ENCODE data around the gene C9orf50. TPM values are rescaled to one million over a fixed set of nuclear protein-coding genes. Genes with fewer than 3 reads are reported as not detected.

C9orf50 gene
- total RNA-seq, 1 donor from 2014 or later: 0.56 TPM

DNA sequence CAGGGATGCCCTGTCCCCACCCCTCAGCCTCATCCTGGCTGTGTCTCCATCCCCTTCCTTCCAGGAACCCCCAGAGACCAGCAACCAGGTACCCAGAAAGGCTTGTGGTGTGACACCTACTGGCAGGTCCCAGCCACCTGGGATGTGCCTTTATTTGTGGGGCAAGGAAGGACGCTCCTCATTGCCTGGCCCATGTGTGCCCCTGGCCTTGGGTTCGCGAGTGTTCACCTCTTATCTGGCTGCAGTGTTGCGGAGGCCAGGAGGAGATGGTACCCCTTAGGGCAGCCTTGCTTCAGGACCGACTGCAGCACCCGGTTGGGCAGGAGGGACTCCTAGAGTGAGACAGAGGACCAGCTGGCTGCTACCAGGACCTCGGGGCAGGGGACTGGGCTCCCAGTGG is 8.8 kb downstream of the C9orf50 start:
- Mint-ChIP-seq H3K36me3 (ENCODE audit: unreplicated experiment) (no peaks in the 10 kb centered on the region), H3K27ac (ENCODE audit: unreplicated experiment) (no peak overlapping the region), H3K27me3 (ENCODE audit: unreplicated experiment) (peaks cover 18% of the 10 kb centered on the region), H3K9me3 (ENCODE audit: unreplicated experiment) (peaks cover 7% of the 10 kb centered on the region), H3K4me3 (ENCODE audit: unreplicated experiment) (no peak overlapping the region), H3K4me1 (ENCODE audit: low read depth, unreplicated experiment) (peaks cover 15% of the 10 kb centered on the region)
- DNase-seq: no peak
- TF ChIP-seq, protein P1, sequence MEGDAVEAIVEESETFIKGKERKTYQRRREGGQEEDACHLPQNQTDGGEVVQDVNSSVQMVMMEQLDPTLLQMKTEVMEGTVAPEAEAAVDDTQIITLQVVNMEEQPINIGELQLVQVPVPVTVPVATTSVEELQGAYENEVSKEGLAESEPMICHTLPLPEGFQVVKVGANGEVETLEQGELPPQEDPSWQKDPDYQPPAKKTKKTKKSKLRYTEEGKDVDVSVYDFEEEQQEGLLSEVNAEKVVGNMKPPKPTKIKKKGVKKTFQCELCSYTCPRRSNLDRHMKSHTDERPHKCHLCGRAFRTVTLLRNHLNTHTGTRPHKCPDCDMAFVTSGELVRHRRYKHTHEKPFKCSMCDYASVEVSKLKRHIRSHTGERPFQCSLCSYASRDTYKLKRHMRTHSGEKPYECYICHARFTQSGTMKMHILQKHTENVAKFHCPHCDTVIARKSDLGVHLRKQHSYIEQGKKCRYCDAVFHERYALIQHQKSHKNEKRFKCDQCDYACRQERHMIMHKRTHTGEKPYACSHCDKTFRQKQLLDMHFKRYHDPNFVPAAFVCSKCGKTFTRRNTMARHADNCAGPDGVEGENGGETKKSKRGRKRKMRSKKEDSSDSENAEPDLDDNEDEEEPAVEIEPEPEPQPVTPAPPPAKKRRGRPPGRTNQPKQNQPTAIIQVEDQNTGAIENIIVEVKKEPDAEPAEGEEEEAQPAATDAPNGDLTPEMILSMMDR (IDR thresholded peaks at IDR 0.05; ENCODE audit: partially characterized antibody, unreplicated experiment): no peak

DNA sequence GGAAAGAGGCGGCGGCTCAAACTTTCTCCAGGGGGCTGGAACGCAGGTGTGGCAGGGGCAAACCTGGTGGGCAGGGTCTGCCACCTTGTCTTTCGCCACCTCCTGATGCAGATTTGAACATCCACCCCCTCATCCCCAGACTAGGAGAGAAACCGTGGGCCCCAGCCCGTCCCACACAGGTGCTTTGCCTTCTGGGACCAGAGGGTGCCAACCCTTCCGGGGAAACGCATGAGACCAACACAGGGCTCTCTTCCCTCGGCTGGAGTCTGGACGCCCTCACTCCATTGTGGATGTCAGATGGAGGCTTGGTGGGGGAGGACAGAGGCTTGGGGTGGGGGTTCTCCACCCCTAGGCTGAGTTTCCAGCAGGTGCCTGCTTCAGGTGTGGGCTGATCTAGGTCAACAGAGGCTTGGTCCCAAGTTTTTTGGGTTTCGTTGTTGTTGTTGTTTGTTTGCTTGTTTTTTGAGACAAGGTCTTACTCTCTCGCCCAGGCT is 9.5 kb downstream of the C9orf50 start:
- Mint-ChIP-seq H3K4me1 (ENCODE audit: low read depth, unreplicated experiment) (peaks cover 18% of the 10 kb centered on the region), H3K27ac (ENCODE audit: unreplicated experiment) (no peak overlapping the region), H3K4me3 (ENCODE audit: unreplicated experiment) (no peak overlapping the region), H3K27me3 (ENCODE audit: unreplicated experiment) (peaks cover 22% of the 10 kb centered on the region), H3K36me3 (ENCODE audit: unreplicated experiment) (no peaks in the 10 kb centered on the region), H3K9me3 (ENCODE audit: unreplicated experiment) (peaks cover 8% of the 10 kb centered on the region)
- TF ChIP-seq, protein P1 (IDR thresholded peaks at IDR 0.05; ENCODE audit: partially characterized antibody, unreplicated experiment): no peak
- no peak for DNase-seq

DNA sequence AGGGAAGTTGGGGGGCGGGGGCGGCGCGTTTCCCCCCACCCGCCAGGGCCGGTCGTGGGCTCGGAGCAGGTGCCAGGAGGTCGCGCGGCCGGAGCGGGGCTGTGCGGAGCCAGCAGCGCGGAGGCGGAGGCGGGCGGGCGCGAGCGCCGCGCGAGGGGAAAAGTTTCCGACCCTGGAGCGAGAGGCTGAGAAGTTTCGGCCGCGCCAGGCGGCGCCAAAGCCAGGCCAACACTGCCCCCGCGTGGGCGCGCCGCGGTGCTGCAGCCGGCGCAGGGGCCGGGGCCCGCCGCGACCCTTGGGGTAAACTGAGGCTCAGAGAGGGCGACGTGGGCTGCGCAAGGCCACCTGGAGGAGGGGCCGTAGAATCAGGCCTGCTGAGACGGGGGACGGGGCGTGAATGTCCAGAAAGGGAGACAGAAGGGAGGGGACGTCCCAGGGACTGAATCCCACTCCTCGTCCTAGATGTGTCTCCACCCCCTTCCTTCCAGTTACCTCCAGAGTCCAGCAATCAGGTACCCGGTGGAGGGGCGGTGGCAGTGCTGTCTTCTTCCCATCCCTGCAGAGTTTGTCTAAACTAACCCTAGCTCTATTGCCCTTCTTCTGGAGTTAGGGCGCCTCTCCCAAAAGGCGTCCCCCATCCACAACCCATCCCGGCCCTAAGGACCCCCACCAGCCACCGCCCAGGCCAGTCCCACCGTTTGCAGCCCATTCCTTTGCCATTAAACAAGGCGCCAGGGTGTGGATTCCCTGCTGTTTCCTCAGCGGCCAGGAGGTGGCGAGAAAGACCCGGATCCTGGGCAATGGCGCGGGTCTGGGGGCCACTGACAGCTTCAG is 10.2 kb downstream of the C9orf50 start:
- peak; percentile 90 for DNase-seq
- H3K27ac Mint-ChIP-seq (ENCODE audit: unreplicated experiment): peak overlapping the region; percentile 72
- peaks cover 22% of the 10 kb centered on the region for H3K4me1 Mint-ChIP-seq (ENCODE audit: low read depth, unreplicated experiment)
- TF ChIP-seq, protein P1 (IDR thresholded peaks at IDR 0.05; ENCODE audit: partially characterized antibody, unreplicated experiment): peak; percentile 95
- no peaks in the 10 kb centered on the region for H3K36me3 Mint-ChIP-seq (ENCODE audit: unreplicated experiment)
- peaks cover 20% of the 10 kb centered on the region for H3K27me3 Mint-ChIP-seq (ENCODE audit: unreplicated experiment)
- H3K4me3 Mint-ChIP-seq (ENCODE audit: unreplicated experiment): peak overlapping the region; percentile 73
- peaks cover 10% of the 10 kb centered on the region for H3K9me3 Mint-ChIP-seq (ENCODE audit: unreplicated experiment)

DNA sequence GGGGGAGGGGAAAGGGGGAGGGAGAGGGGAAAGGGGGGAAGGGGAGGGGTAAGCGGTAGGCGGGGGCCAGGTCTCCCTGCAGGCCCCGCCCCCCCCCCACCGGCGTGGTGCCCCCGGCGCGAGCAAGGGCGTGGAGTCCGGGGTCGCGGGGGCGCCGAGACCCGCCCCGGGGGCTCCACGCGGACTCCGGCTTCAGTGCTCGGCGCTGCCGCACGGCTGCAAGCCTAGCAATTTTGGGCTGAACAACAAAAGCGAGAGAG is 10.8 kb downstream of the C9orf50 start:
- H3K4me3 Mint-ChIP-seq (ENCODE audit: unreplicated experiment): peak overlapping the region; percentile 34

More for the DNA sequence above, 10.8 kb downstream of the C9orf50 start:
- no peaks in the 10 kb centered on the region for H3K36me3 Mint-ChIP-seq (ENCODE audit: unreplicated experiment)
- no peak for DNase-seq
- no peak overlapping the region for H3K27ac Mint-ChIP-seq (ENCODE audit: unreplicated experiment)
- H3K9me3 Mint-ChIP-seq (ENCODE audit: unreplicated experiment): peaks cover 10% of the 10 kb centered on the region
- TF ChIP-seq, protein P1 (IDR thresholded peaks at IDR 0.05; ENCODE audit: partially characterized antibody, unreplicated experiment): no peak
- peaks cover 22% of the 10 kb centered on the region for H3K4me1 Mint-ChIP-seq (ENCODE audit: low read depth, unreplicated experiment)
- H3K27me3 Mint-ChIP-seq (ENCODE audit: unreplicated experiment): peaks cover 19% of the 10 kb centered on the region
